Renal cortical epithelial cell (primary cell): Measurements from ENCODE around the gene ZMAT5. TPM values are rescaled to one million over a fixed set of nuclear protein-coding genes. Genes with fewer than 3 reads are reported as not detected.

ENCODE experiments used
- DNase-seq: peaks from one replicate; pipeline ENCODE4 v3.0.0-alpha.2; 2011; ENCODE audit warnings: low read depth
- total RNA-seq: library from RNA; depleted of rRNA; stranded (reverse); fragments of >200 nt; gene quantifications from 2 replicates; pipeline ENCODE4 v1.2.3, GENCODE V29; 2014

The ZMAT5 gene
- total RNA-seq, 1 donor from 2014 or later, result 14.5 TPM

GRCh38 chr22:29689206-29689879, 77.5 kb downstream of the ZMAT5 start:
- no peak for DNase-seq

GRCh38 chr22:29684244-29684643, 82.6 kb downstream of the ZMAT5 start:
- no peak for DNase-seq

- DNase-seq, result no peak
Measured at GRCh38 chr22:29683536-29683935, 83.3 kb downstream of the ZMAT5 start.

Other genes starting within 250 kb of the ZMAT5 start
- gene THOC5, start 213.2 kb downstream of the ZMAT5 start, total RNA-seq, result 47.8 and 76.3 TPM in 2 replicates
- 77.6 and 109 TPM in 2 replicates for gene NIPSNAP1, start 185.9 kb downstream of the ZMAT5 start, total RNA-seq
- 213 and 372 TPM in 2 replicates for gene NF2, start 163.4 kb downstream of the ZMAT5 start, total RNA-seq
- 0.10 TPM in 1 of 2 replicates, not detected in the other for gene CABP7, start 47.0 kb downstream of the ZMAT5 start, total RNA-seq
- gene UQCR10, start 362 bp upstream of the ZMAT5 start, total RNA-seq, result 89.1 and 125 TPM in 2 replicates
- gene ASCC2, start 71.3 kb upstream of the ZMAT5 start, total RNA-seq, result 14.4 and 29.8 TPM in 2 replicates
- gene MTMR3, start 116.2 kb upstream of the ZMAT5 start, total RNA-seq, result 33.3 and 77.7 TPM in 2 replicates